Right atrium auricular region (tissue), 2 donors: ENCODE measurements around the gene HVCN1. TPM values are rescaled to one million over a fixed set of nuclear protein-coding genes. Genes with fewer than 3 reads are reported as not detected.
A peak's percentile ranks its signal among the peaks of the same experiment; 100 is the strongest.

Experiments used
- DNase-seq: peaks from one replicate; pipeline ENCODE4 v3.0.0-alpha.2; 2019; ENCODE audit warnings: low spot score
- H3K27ac ChIP-seq, 2 donors: fragments of 200-600 bp; sonication (generic); 1 replicate in 1 of 2; 2 replicates in 1 of 2; pipeline ENCODE4 v1.5.1; 2016 to 2019
- H3K27me3 ChIP-seq, 2 donors: fragments of 200-600 bp; sonication (generic); one replicate each; pipeline versions ENCODE4 v1.5.1 to v1.6.0; 2017 to 2019
- H3K36me3 ChIP-seq: fragments of 200-600 bp; sonication (generic); one replicate; pipeline ENCODE4 v1.5.1; 2016
- H3K4me1 ChIP-seq, 2 donors: fragments of 200-600 bp; sonication (generic); one replicate each; pipeline versions ENCODE4 v1.5.1 to v1.6.0; 2017 to 2019
- H3K4me3 ChIP-seq, 2 donors: fragments of 200-600 bp; sonication (generic); 1 replicate in 1 of 2; 2 replicates in 1 of 2; pipeline ENCODE4 v1.5.1; 2017 to 2019; ENCODE audit warnings: mild to moderate bottlenecking in 1 of 2, moderate library complexity in 1 of 2
- H3K9me3 ChIP-seq, 2 donors: fragments of 200-600 bp; sonication (generic); one replicate each; pipeline ENCODE4 v1.5.1; 2019
- total RNA-seq, 2 donors: library from RNA; depleted of rRNA; stranded (reverse); fragments of >200 nt; gene quantifications; one replicate each; pipeline ENCODE4 v1.1.0, GENCODE V29; 2016
- TF ChIP-seq, protein P1 (sequence below), 2 donors: fragments of 200-600 bp; sonication (generic); IDR thresholded peaks; one replicate each; pipeline ENCODE4 v1.5.1; 2019; ENCODE audit warnings: antibody characterized with exemption in 2 of 2

The HVCN1 gene
- total RNA-seq, 2 donors from 2014 or later: 21.7 to 24.1 TPM

DNA sequence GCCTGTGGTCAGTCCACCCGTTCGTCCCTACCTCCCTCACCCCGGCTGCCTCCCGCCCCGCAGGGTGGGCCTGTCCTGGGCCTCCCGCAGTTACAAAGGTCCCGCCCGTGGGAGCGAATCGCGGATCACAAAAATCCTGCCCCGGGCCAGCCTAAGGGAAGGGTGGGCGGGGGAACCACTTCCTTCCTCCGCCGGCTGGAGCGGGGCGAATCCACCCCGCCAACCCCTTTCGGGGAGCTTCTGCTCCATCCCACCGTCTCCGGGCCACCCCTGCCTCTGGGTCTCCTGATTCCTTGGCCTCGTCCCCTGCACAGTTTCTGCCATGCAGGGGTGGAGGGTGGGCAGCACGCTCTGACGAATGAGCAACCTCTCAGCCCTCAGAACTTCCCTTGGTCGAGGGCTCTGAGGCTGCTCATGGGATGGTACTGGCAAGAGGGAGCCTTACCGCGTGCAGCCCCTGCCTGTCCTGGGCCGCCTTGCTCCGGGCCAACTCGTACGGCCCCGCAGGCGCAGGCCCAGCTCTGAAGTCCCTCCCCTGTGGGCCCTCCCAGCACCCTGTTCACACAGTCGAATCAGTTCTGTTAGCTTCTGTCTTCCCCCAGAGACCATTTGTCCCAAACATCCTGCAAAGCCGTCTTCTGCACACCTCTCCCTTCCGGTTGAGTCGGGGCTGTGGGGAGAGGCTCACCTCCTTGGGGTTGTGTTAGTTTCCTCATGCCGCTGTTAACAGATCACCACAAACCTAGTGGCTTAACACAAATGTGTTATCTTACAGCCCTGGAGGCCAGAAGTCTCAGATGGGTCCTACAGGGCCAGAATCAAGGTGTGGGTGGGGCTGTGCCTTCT, 589 bp upstream of the HVCN1 start:
- Histone ChIP-seq H3K27me3 (no peaks in the 10 kb centered on the region), H3K36me3 (no peaks in the 10 kb centered on the region), H3K4me3 (peak overlapping the region; percentile 63 to 68), H3K27ac (peak overlapping the region; percentile 78 to 84), H3K9me3 (no peaks in the 10 kb centered on the region), H3K4me1 (peaks cover 0 to 38% of the 10 kb centered on the region in 2 donors)
- TF ChIP-seq, protein P1, sequence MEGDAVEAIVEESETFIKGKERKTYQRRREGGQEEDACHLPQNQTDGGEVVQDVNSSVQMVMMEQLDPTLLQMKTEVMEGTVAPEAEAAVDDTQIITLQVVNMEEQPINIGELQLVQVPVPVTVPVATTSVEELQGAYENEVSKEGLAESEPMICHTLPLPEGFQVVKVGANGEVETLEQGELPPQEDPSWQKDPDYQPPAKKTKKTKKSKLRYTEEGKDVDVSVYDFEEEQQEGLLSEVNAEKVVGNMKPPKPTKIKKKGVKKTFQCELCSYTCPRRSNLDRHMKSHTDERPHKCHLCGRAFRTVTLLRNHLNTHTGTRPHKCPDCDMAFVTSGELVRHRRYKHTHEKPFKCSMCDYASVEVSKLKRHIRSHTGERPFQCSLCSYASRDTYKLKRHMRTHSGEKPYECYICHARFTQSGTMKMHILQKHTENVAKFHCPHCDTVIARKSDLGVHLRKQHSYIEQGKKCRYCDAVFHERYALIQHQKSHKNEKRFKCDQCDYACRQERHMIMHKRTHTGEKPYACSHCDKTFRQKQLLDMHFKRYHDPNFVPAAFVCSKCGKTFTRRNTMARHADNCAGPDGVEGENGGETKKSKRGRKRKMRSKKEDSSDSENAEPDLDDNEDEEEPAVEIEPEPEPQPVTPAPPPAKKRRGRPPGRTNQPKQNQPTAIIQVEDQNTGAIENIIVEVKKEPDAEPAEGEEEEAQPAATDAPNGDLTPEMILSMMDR (IDR thresholded peaks at IDR 0.05): no peak
- peak; percentile 69 for DNase-seq

DNA sequence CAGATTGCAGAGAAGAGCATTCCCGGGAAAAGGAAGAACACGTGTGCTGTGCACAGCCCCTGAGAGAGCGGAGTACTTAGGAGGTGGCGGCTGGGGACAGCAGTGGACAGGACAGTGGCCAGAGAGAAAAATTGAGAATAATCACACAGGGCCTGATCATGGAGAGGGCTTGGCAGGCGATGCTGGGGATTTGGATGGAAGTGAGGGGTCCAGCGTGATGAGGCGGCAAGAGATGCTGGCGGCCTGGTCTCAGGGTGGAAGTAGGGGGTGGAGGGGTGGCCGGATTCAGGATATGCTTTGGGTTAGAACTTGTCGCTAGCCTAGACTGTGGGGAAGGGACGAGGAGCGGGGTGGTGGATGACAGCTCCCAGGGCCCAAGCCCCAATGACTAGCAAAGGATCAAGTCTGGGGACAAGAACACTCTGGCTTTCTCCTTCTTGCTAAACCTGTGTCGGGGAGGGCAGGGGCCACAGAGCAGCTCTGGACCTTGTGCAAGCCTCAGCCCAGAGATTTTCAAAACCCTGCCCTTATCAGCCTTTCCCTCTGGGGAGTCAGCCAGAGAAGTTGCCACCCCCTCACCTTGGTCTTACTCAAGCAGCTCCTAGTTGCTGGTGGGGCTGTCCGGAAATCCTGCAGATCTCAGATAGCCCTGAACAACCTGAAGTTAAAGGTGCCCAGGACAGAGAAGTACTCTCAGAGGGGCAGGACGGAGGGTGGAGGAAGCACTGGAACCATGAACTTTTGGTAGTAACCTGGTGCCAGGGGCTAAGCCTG, 1.3 kb downstream of the HVCN1 start:
- H3K36me3 ChIP-seq: no peaks in the 10 kb centered on the region
- TF ChIP-seq, protein P1 (IDR thresholded peaks at IDR 0.05): no peak
- no peak overlapping the region for H3K27ac ChIP-seq
- DNase-seq: no peak
- no peaks in the 10 kb centered on the region for H3K9me3 ChIP-seq
- H3K4me3 ChIP-seq: peak overlapping the region in 1 of 2 donors; percentile 63
- H3K4me1 ChIP-seq: peaks cover 0 to 31% of the 10 kb centered on the region in 2 donors
- H3K27me3 ChIP-seq: no peaks in the 10 kb centered on the region

DNA sequence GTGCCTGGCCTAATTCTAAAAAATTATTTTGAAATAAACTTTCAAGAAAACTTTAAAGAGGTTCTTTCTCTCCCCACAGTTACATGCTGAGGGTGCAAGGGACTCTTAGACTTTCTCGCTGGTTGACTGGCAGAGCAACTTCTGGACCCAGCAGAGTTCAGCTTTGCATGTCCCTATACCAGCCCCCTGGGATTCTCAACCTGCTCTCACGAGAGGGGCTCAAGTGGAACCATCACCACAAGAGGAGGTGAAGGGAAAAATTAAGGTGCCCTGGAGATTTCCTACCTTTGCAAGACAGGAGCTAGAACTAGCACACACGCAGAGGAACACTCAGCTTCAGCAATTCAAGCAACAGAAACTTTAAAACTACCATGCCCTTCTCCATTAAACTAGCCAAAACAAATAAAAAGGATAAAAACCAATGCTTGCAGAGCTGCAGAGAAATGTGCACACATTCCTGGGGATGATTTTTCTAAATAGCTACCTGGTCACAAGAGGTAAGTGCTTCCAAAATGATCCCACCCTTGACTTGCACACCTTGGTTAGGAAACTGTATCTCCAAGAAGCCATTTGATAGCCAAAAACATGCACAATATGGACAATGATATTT, 2.5 kb downstream of the HVCN1 start:
- H3K36me3 ChIP-seq: no peaks in the 10 kb centered on the region
- no peaks in the 10 kb centered on the region for H3K9me3 ChIP-seq
- TF ChIP-seq, protein P1 (IDR thresholded peaks at IDR 0.05): no peak

DNA sequence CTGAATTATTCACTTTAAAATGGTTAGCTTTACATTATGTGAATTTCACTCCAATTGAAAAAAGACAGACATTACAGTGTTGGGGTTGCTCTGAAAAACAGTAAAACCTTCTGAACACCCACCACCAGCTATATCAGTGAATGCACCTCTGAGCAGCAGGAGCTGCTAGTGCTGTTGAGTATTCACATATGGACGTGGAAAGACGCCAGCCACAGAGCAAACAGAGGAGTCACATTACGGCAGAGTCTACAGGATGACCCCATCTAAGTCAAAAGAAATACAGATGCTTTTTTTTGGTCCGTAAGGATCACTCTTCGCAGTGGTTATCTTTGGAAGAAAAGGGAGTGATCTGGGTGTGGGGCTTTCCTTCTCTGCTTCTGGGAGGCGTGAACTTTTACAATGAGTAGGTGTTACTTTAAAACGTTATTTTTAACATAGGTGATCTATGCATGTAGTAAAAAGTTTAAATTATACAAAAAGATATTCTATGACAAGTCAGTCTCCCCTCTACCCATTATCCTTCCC, 4.5 kb downstream of the HVCN1 start:
- DNase-seq: no peak
- H3K4me1 ChIP-seq: peaks cover 0 to 21% of the 10 kb centered on the region in 2 donors
- H3K27ac ChIP-seq: no peak overlapping the region
- no peaks in the 10 kb centered on the region for H3K36me3 ChIP-seq
- no peaks in the 10 kb centered on the region for H3K9me3 ChIP-seq
- H3K4me3 ChIP-seq: no peak overlapping the region
- TF ChIP-seq, protein P1 (IDR thresholded peaks at IDR 0.05): no peak
- H3K27me3 ChIP-seq: no peaks in the 10 kb centered on the region

More for the DNA sequence above, 2.5 kb downstream of the HVCN1 start:
- no peak for DNase-seq
- Histone ChIP-seq H3K27ac (no peak overlapping the region), H3K27me3 (no peaks in the 10 kb centered on the region), H3K4me1 (peaks cover 0 to 31% of the 10 kb centered on the region in 2 donors), H3K4me3 (no peak overlapping the region)

DNA sequence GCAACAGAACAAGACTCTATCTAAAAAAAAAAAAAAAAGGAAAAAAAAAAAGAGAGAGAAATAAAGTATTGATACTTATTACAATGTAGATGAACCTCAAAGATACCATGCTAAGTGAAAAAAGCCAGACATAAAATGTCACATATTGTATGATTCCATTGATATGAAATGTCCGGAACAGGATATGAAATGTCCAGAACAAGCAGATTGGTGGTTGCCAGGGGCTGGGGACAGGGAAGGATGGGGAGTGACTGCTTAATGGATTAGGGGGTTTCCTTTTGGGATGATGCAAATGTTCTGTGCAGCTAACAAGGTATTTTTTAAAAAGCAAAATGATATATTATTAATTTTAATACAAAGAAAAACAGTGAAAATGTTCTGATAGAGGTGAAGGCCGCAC, 5.0 kb downstream of the HVCN1 start:
- DNase-seq: no peak
- H3K4me1 ChIP-seq: peaks cover 0 to 19% of the 10 kb centered on the region in 2 donors
- H3K36me3 ChIP-seq: no peaks in the 10 kb centered on the region
- H3K27me3 ChIP-seq: no peaks in the 10 kb centered on the region
- no peak overlapping the region for H3K27ac ChIP-seq
- no peaks in the 10 kb centered on the region for H3K9me3 ChIP-seq
- TF ChIP-seq, protein P1 (IDR thresholded peaks at IDR 0.05): no peak
- H3K4me3 ChIP-seq: no peak overlapping the region
